Stimulated activated CD4-positive, alpha-beta T cell treated with anti-CD3 and anti-CD28 coated beads, TNF-alpha, amount 100 ng/mL, for 4 hours (primary cell): Measurements from ENCODE around the gene CAV3.

Experiments
- DNase-seq, 3 experiments: peaks; one replicate each; pipeline ENCODE4 v3.0.0-alpha.2; 2020; ENCODE audit warnings: low read depth in 3 of 3

CAV3 gene

GRCh38 chr3:8794247-8794646, 60.6 kb downstream of the CAV3 start:
- no peak for DNase-seq
